ENCODE data around the gene DDAH1. TPM values are rescaled to one million over a fixed set of nuclear protein-coding genes. Genes with fewer than 3 reads are reported as not detected.

DDAH1 gene
- total RNA-seq, 1 donor from 2014 or later, result 10.8 TPM

DNA sequence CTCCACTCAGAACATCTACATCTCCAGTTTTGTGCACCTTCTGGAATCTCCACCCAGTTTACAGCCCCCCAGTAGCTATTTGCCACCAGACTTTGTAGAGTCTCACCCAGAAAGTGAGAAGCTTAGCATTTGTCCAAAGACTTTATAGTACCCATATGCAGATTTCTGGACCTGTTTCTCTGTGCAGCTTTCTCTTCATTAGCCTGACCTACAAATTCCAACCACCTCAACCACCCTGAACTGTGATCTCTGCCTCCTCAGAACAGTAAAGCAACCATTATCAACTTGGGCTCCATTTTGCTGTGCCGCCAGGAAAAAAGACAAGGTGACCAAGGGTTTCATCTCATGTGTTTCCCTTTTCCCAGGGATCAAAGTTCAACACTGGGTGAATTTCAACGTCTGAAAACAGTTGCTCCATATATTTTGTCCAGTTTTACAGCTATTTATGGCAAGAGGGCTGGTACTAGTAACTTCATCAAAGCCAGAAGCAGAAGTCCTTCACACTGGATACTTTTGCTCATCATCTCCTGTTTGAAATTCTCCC lies 36.5 kb upstream of the DDAH1 start:
- no peak overlapping the region for H3K27ac Mint-ChIP-seq (ENCODE audit: unreplicated experiment)
- no peak for DNase-seq (ENCODE audit: low spot score)
- TF ChIP-seq, protein P1, sequence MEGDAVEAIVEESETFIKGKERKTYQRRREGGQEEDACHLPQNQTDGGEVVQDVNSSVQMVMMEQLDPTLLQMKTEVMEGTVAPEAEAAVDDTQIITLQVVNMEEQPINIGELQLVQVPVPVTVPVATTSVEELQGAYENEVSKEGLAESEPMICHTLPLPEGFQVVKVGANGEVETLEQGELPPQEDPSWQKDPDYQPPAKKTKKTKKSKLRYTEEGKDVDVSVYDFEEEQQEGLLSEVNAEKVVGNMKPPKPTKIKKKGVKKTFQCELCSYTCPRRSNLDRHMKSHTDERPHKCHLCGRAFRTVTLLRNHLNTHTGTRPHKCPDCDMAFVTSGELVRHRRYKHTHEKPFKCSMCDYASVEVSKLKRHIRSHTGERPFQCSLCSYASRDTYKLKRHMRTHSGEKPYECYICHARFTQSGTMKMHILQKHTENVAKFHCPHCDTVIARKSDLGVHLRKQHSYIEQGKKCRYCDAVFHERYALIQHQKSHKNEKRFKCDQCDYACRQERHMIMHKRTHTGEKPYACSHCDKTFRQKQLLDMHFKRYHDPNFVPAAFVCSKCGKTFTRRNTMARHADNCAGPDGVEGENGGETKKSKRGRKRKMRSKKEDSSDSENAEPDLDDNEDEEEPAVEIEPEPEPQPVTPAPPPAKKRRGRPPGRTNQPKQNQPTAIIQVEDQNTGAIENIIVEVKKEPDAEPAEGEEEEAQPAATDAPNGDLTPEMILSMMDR (IDR thresholded peaks at IDR 0.05; ENCODE audit: unreplicated experiment), result no peak
- H3K4me3 Mint-ChIP-seq (ENCODE audit: unreplicated experiment), result no peak overlapping the region
- no peaks in the 10 kb centered on the region for H3K9me3 Mint-ChIP-seq (ENCODE audit: unreplicated experiment)
- peaks cover 5% of the 10 kb centered on the region for H3K4me1 Mint-ChIP-seq (ENCODE audit: unreplicated experiment)
- no peaks in the 10 kb centered on the region for H3K27me3 Mint-ChIP-seq (ENCODE audit: unreplicated experiment)
- no peaks in the 10 kb centered on the region for H3K36me3 Mint-ChIP-seq (ENCODE audit: low read depth, unreplicated experiment)

DNA sequence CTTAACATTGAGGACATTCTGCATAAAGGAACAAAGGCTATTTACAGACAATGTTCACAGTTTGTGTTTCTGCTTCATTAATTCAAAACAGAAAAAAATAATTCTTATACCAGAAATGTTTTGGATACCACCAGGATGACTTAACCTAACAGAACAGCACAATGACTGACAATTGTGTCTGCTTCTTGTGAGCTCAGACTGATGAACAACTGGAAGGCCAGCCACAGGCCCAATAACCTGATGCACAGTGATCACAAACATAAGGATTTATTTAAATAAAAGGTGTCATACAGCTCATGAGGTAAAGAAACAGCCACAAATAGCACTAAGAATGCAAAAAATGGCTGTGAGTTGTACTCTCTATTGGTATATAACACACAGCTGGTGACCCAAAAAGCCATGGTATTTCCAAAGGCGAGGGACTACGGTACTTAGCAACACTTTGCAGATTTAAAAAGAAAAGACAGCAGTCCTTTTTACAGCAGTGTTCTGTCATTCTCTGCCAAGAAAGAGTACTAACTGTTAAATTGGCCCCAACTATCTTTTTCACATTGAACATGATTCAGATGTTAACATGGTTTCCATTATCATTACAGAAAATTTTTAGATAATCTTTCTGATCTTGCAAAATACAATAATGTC lies 32.1 kb upstream of the DDAH1 start:
- Mint-ChIP-seq H3K9me3 (ENCODE audit: unreplicated experiment) (no peaks in the 10 kb centered on the region), H3K27me3 (ENCODE audit: unreplicated experiment) (no peaks in the 10 kb centered on the region), H3K4me3 (ENCODE audit: unreplicated experiment) (no peak overlapping the region), H3K27ac (ENCODE audit: unreplicated experiment) (no peak overlapping the region), H3K36me3 (ENCODE audit: low read depth, unreplicated experiment) (no peaks in the 10 kb centered on the region), H3K4me1 (ENCODE audit: unreplicated experiment) (no peaks in the 10 kb centered on the region)
- TF ChIP-seq, protein P1 (IDR thresholded peaks at IDR 0.05; ENCODE audit: unreplicated experiment), result no peak
- no peak for DNase-seq (ENCODE audit: low spot score)

DNA sequence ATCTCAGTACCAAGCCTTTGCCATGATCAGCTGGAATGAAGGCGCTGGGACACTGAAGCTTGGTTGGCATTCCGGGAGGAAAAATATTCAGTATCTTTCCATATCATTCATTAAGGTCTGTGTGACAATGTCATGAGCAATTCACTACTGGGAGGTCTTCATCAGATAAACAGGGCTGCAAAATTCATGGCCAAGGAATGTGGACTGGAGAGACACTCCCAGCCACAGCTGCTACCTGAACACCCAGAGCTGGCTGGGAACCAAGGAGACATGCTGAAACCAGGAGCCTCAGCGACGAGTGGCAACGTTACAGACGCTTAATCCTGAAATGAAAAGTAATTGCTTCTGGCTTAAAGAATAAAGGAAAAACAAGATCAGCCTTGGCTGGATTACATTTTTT lies 30.6 kb upstream of the DDAH1 start:
- no peaks in the 10 kb centered on the region for H3K4me1 Mint-ChIP-seq (ENCODE audit: unreplicated experiment)
- no peaks in the 10 kb centered on the region for H3K36me3 Mint-ChIP-seq (ENCODE audit: low read depth, unreplicated experiment)
- no peaks in the 10 kb centered on the region for H3K9me3 Mint-ChIP-seq (ENCODE audit: unreplicated experiment)
- no peaks in the 10 kb centered on the region for H3K27me3 Mint-ChIP-seq (ENCODE audit: unreplicated experiment)
- H3K4me3 Mint-ChIP-seq (ENCODE audit: unreplicated experiment), result no peak overlapping the region
- TF ChIP-seq, protein P1 (IDR thresholded peaks at IDR 0.05; ENCODE audit: unreplicated experiment), result no peak
- H3K27ac Mint-ChIP-seq (ENCODE audit: unreplicated experiment), result no peak overlapping the region
- DNase-seq (ENCODE audit: low spot score), result no peak

DNA sequence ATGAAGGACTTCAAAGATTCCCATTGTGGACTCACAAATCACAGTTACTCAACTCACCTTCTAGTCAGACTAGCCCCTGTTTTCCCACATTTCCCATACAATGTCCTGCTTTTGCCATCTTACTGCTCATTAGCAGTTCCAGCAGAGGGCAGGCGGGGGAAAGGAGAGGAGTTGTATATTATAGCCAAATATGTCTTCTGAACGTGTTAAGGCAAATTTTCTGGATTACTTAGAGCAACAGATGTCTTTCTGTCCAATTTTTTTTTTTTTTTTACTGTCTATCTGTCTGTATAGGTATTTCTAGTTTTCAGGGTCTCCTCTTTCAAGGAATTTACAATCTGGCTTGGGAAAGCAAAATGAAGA lies 29.9 kb upstream of the DDAH1 start:
- Mint-ChIP-seq H3K27me3 (ENCODE audit: unreplicated experiment) (no peaks in the 10 kb centered on the region), H3K36me3 (ENCODE audit: low read depth, unreplicated experiment) (no peaks in the 10 kb centered on the region), H3K9me3 (ENCODE audit: unreplicated experiment) (no peaks in the 10 kb centered on the region), H3K4me3 (ENCODE audit: unreplicated experiment) (no peak overlapping the region), H3K27ac (ENCODE audit: unreplicated experiment) (no peak overlapping the region), H3K4me1 (ENCODE audit: unreplicated experiment) (no peaks in the 10 kb centered on the region)
- TF ChIP-seq, protein P1 (IDR thresholded peaks at IDR 0.05; ENCODE audit: unreplicated experiment), result no peak
- DNase-seq (ENCODE audit: low spot score), result peak; percentile 6

DNA sequence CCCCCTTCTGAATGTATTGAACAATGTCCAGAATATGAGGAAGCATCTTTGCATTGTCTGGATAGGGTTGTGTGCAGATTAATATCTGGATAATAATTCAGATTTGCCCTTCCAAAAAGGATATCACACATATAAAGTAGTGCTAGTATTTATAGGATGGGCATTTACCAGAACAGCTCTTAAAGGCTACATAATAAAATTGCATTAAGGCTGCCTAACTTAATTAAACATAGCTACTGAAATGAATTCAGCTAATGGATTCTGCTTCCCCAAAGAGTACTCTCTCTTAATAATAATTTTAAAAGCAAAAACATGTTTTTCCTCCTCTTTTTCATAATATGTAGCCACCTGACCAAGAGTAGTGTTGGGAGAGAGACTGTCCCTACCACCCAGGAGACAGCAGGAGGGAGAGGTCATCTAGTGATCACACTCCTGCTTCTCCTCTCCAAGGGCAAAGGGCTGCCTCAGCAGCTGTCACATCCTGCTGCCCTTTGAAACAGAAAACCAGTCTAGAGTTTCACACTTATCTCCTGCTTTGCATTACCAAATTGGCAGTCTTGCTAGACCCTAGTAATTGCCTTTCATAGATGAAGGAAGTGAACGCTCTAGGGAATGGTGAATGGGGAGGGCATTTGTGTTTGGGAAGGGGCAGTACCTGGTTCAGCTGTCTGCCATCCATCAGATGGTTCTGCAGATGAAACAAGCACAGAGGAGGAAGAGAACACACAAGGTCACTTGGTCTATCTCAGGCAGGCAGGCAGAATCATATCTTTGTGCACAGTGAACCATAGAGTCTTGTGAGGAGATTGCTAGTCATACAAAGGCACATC lies 29.3 kb upstream of the DDAH1 start:
- no peaks in the 10 kb centered on the region for H3K4me1 Mint-ChIP-seq (ENCODE audit: unreplicated experiment)
- H3K4me3 Mint-ChIP-seq (ENCODE audit: unreplicated experiment), result no peak overlapping the region
- no peak overlapping the region for H3K27ac Mint-ChIP-seq (ENCODE audit: unreplicated experiment)
- no peak for DNase-seq (ENCODE audit: low spot score)
- no peaks in the 10 kb centered on the region for H3K27me3 Mint-ChIP-seq (ENCODE audit: unreplicated experiment)
- TF ChIP-seq, protein P1 (IDR thresholded peaks at IDR 0.05; ENCODE audit: unreplicated experiment), result no peak
- H3K36me3 Mint-ChIP-seq (ENCODE audit: low read depth, unreplicated experiment), result no peaks in the 10 kb centered on the region
- H3K9me3 Mint-ChIP-seq (ENCODE audit: unreplicated experiment), result no peaks in the 10 kb centered on the region
